BLaER1 (cell line): ENCODE measurements around the gene BEST3.

Experiments used
- H3K27ac ChIP-seq: shearing (Covaris generic); formaldehyde crosslinking; 2 replicates; pipeline ENCODE4 v1.8.1; 2022
- H3K27me3 ChIP-seq: shearing (Covaris generic); formaldehyde crosslinking; 2 replicates; pipeline ENCODE4 v1.8.1; 2022
- H3K36me3 ChIP-seq: shearing (Covaris generic); formaldehyde crosslinking; 2 replicates; pipeline ENCODE4 v1.8.1; 2022
- H3K4me1 ChIP-seq: shearing (Covaris generic); formaldehyde crosslinking; 2 replicates; pipeline ENCODE4 v1.8.1; 2022
- H3K4me2 ChIP-seq: shearing (Covaris generic); formaldehyde crosslinking; 2 replicates; pipeline ENCODE4 v1.8.1; 2022
- H3K4me3 ChIP-seq: shearing (Covaris generic); formaldehyde crosslinking; 2 replicates; pipeline ENCODE4 v1.8.1; 2022
- H3K9ac ChIP-seq: shearing (Covaris generic); formaldehyde crosslinking; 2 replicates; pipeline ENCODE4 v1.8.1; 2022
- H3K9me3 ChIP-seq: shearing (Covaris generic); formaldehyde crosslinking; 2 replicates; pipeline ENCODE4 v1.8.1; 2022
- H4K20me1 ChIP-seq: shearing (Covaris generic); formaldehyde crosslinking; 2 replicates; pipeline ENCODE4 v1.8.1; 2022
- Cebpa-rat ChIP-seq: shearing (Covaris generic); IDR thresholded peaks from 2 replicates; pipeline ENCODE4 v1.8.1; 2022

Gene BEST3

DNA sequence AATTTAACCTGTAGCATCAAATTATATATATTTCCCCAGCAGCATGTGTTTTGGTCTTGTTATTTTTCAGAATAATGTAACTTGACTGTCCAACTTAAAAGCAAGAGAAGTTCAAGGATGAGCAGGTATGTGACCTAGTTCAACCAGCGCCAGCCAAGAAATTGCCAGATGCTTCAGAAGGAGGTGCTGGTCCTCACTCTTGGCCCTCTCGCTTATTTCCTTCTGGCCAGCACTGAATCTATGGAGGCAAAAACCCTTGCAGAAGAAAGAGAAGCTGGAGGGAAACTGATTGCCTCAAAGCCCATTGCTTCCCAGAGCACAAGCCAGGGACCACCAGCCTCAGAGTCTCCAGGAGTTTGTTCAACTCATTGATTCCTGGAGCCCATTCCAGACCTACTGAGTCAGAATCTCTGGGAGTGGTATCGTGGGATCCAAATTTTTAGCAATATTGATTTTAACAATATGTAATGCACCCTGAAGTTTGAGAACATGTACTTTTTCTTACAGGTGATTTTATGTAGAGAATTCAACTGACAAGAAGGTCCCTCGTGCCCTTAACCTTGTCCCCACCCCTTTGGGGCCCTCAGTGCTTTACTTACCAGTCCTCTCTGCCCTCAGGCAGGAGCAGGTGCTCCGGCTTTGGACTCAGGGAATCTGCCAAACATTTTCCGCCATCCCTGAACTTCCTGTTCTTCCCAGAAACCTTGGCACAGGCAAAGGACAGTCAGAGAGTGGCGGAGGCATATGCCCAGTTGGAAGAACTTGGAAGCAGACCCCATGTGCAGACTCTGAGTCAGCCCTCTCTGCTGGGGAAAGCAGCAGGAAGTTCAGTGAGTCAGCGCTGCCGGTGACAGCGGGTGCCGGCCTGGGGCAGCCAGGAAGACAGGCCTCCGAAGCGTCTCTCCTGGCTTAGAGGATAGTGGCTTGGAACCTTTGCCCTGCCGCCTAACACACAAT lies 10.4 kb downstream of the BEST3 start:
- Histone ChIP-seq H3K9ac (no peak overlapping the region), H4K20me1 (no peaks in the 10 kb centered on the region), H3K4me3 (no peak overlapping the region), H3K9me3 (no peaks in the 10 kb centered on the region), H3K27me3 (no peaks in the 10 kb centered on the region), H3K4me2 (no peak overlapping the region), H3K36me3 (no peaks in the 10 kb centered on the region), H3K27ac (no peak overlapping the region), H3K4me1 (no peaks in the 10 kb centered on the region)
- TF ChIP-seq Cebpa-rat = no peak

DNA sequence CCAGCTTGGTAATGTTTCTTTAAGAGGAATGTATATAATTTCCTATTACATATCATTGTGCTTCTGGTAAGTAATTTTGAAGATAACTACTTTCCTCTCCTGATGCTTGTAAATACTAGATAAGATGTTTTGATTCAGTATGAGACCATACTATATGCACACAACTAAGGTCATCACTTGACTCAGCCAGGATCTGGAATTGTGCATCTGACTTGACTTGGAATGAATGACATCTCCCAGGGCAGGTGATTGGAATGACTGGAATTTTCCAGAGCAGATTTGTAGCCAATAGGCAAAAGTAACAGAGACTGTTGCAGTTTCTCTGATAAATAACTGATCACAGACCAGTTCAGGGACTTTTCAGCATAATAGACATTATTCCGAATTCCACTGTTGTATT lies 11.1 kb downstream of the BEST3 start:
- H3K9ac ChIP-seq = no peak overlapping the region
- H3K9me3 ChIP-seq = no peaks in the 10 kb centered on the region
- no peak overlapping the region for H3K4me2 ChIP-seq
- no peaks in the 10 kb centered on the region for H3K27me3 ChIP-seq
- H3K4me3 ChIP-seq = no peak overlapping the region
- no peak for TF ChIP-seq Cebpa-rat
- no peaks in the 10 kb centered on the region for H4K20me1 ChIP-seq
- H3K36me3 ChIP-seq = no peaks in the 10 kb centered on the region
- H3K27ac ChIP-seq = no peak overlapping the region
- no peaks in the 10 kb centered on the region for H3K4me1 ChIP-seq

DNA sequence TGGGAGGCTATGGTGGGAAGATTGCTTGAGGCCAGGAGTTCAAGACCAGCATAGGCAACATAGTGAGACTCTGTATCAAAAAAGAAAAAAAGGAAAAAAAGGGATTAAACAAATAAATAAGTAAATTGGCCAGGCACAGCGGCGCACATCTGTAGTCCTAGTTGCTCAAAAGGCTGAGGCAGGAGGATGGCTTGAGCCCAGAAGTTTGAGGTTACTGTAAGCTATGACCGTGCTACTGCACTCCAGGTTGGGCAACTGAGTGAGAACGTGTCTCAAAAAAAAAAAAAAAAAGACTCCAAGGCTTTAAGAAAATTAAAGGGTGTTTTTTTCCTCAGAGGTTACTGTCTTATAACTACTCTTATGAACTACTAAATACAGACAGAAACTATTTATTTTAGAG lies 11.7 kb downstream of the BEST3 start:
- H3K27me3 ChIP-seq = no peaks in the 10 kb centered on the region
- no peak overlapping the region for H3K4me2 ChIP-seq
- H3K27ac ChIP-seq = no peak overlapping the region
- H3K36me3 ChIP-seq = no peaks in the 10 kb centered on the region
- no peak overlapping the region for H3K4me3 ChIP-seq
- TF ChIP-seq Cebpa-rat = no peak
- H4K20me1 ChIP-seq = no peaks in the 10 kb centered on the region
- no peak overlapping the region for H3K9ac ChIP-seq
- H3K4me1 ChIP-seq = no peaks in the 10 kb centered on the region
- no peaks in the 10 kb centered on the region for H3K9me3 ChIP-seq

DNA sequence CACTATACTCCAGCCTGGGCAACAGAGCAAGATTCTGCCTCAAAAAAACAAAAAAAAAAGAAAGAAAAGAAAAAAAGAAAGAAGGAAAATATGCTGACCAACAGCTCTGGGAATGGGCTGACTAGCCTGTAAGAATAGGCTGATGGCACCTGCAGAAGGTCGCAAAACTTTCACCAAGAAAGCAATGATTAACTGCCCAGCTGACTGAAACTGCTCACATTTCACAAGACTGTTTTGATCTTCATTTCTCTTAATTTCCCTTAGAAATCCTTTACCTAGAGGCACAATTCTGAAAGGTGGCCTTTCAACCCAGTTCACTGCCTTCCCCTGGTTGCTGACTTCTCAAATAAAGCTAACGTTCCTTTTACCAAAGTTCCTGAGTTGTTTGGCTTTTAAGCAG lies 12.4 kb downstream of the BEST3 start:
- Histone ChIP-seq H3K4me1 (no peaks in the 10 kb centered on the region), H3K9ac (no peak overlapping the region), H4K20me1 (no peaks in the 10 kb centered on the region), H3K9me3 (no peaks in the 10 kb centered on the region), H3K4me3 (no peak overlapping the region), H3K27ac (no peak overlapping the region), H3K27me3 (no peaks in the 10 kb centered on the region), H3K4me2 (no peak overlapping the region), H3K36me3 (no peaks in the 10 kb centered on the region)
- no peak for TF ChIP-seq Cebpa-rat

DNA sequence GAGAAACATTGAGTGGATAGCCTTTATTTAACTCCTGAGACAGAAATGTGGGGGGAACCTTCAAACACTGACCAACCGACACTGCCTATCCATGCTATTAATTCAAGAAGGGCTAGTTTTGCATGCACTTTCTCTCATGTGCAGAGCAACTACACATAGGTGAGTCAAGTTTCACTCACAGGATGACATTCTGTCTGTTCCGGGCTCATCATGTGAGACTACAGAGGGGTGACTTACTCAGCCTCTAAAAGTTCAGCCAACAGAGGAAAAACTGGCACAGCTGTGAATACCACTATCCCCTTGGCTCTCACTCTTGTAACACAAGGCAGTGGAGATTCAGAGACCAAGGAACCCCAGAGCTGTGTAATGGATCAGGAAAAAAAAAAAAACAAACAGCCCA lies 13.3 kb downstream of the BEST3 start:
- H3K9me3 ChIP-seq = no peaks in the 10 kb centered on the region
- H3K4me2 ChIP-seq = no peak overlapping the region
- H3K4me3 ChIP-seq = no peak overlapping the region
- H4K20me1 ChIP-seq = no peaks in the 10 kb centered on the region
- TF ChIP-seq Cebpa-rat = no peak
- no peaks in the 10 kb centered on the region for H3K27me3 ChIP-seq
- H3K4me1 ChIP-seq = no peaks in the 10 kb centered on the region
- no peak overlapping the region for H3K27ac ChIP-seq
- H3K36me3 ChIP-seq = no peaks in the 10 kb centered on the region
- no peak overlapping the region for H3K9ac ChIP-seq

DNA sequence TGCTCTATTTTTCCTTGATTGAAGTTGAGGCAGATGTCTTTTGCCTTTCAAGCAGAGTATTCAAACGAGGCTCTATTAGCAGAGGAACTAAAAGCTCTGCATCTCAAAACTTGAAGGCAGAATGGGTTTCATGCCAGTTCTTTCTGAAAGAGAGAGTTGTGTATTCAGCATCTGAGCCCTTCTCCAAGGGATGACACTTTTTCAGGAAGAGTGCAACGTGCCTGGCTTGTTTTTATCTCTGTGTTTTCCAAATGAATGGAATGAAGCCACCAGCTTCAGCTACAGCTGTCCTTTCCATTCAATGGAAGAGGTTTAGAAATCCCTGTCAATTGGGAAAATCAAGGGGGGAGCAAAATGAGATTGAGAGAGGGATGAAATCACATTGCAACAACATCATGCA lies 14.6 kb downstream of the BEST3 start:
- Histone ChIP-seq H3K9ac (no peak overlapping the region), H3K4me2 (no peak overlapping the region), H3K36me3 (no peaks in the 10 kb centered on the region), H3K4me1 (no peaks in the 10 kb centered on the region), H4K20me1 (no peaks in the 10 kb centered on the region), H3K27me3 (no peaks in the 10 kb centered on the region), H3K4me3 (no peak overlapping the region), H3K9me3 (no peaks in the 10 kb centered on the region), H3K27ac (no peak overlapping the region)
- TF ChIP-seq Cebpa-rat = no peak

DNA sequence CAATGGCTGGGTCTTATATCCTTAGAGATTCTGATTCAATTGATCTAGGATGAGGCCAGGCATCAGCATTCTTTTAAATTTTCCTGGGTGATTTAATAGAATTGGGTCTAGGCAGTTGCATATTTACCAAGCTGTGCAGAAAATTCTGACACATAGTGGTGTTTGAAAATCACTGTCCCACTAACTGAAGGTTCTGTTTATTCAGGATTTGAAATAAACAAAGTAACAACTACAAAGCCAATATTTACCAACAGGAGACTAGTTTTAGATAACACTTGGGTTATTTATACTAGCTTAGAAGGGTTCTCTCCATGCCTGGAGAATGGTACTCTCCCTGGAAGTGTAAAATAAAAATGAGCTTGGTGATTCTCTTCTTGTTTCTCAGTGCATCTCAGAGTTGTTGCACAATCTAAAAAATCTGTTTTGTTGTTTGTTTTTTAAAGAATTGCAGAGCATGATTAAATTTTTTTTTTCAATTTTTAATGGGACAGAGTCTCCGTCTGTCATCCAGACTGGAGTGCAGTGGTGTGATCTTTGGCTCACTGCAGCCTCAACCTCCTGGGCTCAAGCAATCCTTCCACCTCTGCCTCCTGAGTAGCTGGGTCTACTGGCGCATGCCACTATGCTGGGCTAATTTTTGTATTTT lies 16.9 kb downstream of the BEST3 start:
- no peak for TF ChIP-seq Cebpa-rat
- Histone ChIP-seq H3K9ac (no peak overlapping the region), H3K27ac (no peak overlapping the region), H3K27me3 (no peaks in the 10 kb centered on the region), H3K4me3 (no peak overlapping the region), H3K36me3 (no peaks in the 10 kb centered on the region), H3K9me3 (no peaks in the 10 kb centered on the region), H3K4me2 (no peak overlapping the region), H4K20me1 (no peaks in the 10 kb centered on the region), H3K4me1 (no peaks in the 10 kb centered on the region)

DNA sequence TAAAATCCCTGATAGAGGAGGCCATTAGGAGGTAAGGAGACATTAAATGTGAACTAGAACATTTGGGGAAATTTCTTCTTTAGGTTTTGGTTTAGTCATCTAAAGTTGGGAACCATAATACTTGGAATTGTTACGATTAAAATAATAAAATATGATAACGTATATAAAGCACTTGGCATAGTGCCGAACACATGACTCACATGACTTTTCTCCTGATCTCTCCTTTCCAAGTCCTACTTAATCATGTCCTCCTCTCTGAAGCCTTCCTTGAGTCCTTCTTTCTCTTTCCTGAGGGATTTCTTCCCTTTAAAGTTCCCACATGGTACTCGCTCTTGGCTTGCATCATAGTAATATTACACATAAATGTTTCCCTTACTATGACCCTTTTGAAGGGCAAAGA lies 20.0 kb downstream of the BEST3 start:
- Histone ChIP-seq H3K4me3 (no peak overlapping the region), H3K9ac (no peak overlapping the region), H3K4me1 (no peaks in the 10 kb centered on the region), H3K36me3 (no peaks in the 10 kb centered on the region), H3K27ac (no peak overlapping the region), H3K9me3 (no peaks in the 10 kb centered on the region), H3K27me3 (no peaks in the 10 kb centered on the region), H4K20me1 (no peaks in the 10 kb centered on the region), H3K4me2 (no peak overlapping the region)
- no peak for TF ChIP-seq Cebpa-rat

DNA sequence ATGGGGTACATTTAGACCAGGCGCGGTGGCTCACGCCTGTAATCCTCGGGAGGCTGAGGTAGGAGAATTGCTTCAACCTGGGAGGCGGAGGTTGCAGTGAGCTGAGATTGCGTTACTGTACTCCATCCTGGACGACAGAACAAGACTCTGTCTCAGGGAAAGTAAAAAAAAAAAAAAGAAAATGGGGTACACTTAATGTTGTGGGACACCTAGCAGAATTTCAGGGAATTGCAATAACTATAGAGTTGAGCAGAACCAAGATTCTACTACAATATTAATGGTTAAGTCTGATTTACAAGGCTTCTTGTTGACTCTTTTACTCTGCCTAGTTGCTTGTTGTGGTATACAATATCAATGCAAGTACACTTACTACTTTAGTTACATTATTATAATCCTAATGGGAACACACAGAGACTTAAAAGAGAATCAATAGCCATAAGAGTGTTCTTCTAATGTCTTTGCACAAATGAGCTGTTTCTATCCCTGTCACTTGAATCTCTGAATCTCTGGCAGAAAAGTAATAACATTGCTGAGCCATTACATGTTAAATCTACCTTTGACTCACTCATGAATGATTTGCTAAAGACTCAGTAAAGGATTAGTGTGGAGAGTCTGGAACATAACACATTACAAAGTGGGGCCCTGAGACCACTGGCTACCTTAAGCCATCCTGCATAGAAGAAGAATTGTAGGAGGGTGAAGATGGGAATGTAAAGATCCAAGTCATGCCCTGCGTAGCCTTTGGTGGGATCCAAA lies 22.7 kb downstream of the BEST3 start:
- H3K27me3 ChIP-seq = no peaks in the 10 kb centered on the region

DNA sequence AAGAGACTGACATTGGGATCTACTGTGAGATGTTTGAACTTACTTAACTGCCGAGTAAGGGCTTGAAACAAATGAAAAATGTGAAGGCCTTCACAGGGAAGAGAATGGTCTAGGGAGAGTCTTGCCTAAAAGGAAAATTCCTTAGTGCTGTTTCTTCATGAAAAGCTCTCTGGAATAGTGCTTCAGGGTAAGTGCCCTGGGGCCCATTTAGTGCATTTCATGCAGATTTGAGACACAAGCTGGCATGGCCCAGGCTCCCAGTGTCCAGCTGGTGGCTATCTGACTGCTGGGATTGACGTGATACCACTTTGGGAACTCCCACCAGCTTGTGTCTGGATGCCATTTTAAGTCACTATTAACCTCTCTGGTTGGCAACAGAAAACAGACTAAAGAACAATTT lies 26.9 kb downstream of the BEST3 start:
- Histone ChIP-seq H3K27ac (no peak overlapping the region), H3K27me3 (no peaks in the 10 kb centered on the region), H4K20me1 (no peaks in the 10 kb centered on the region), H3K4me2 (no peak overlapping the region), H3K9me3 (no peaks in the 10 kb centered on the region), H3K4me1 (no peaks in the 10 kb centered on the region), H3K4me3 (no peak overlapping the region), H3K9ac (no peak overlapping the region), H3K36me3 (no peaks in the 10 kb centered on the region)
- TF ChIP-seq Cebpa-rat = no peak

More for the DNA sequence above, 22.7 kb downstream of the BEST3 start:
- Histone ChIP-seq H3K9me3 (no peaks in the 10 kb centered on the region), H3K27ac (no peak overlapping the region), H3K4me2 (no peak overlapping the region), H3K9ac (no peak overlapping the region), H4K20me1 (no peaks in the 10 kb centered on the region), H3K4me1 (no peaks in the 10 kb centered on the region), H3K4me3 (no peak overlapping the region), H3K36me3 (no peaks in the 10 kb centered on the region)
- no peak for TF ChIP-seq Cebpa-rat
